GM18508 (cell line): ENCODE results near the gene FOXF2.

Experiments
- ATAC-seq: cut with Tn5 transposase; IDR thresholded peaks from one replicate; pipeline ENCODE4 v1.9.1; 2021; ENCODE audit warnings: moderate number of reproducible peaks; ENCODE audit not compliant: insufficient read depth, unreplicated experiment

The FOXF2 gene

GRCh38 chr6:1405221-1405620 is 15.8 kb downstream of the FOXF2 start:
- ATAC-seq = no peak

DNA sequence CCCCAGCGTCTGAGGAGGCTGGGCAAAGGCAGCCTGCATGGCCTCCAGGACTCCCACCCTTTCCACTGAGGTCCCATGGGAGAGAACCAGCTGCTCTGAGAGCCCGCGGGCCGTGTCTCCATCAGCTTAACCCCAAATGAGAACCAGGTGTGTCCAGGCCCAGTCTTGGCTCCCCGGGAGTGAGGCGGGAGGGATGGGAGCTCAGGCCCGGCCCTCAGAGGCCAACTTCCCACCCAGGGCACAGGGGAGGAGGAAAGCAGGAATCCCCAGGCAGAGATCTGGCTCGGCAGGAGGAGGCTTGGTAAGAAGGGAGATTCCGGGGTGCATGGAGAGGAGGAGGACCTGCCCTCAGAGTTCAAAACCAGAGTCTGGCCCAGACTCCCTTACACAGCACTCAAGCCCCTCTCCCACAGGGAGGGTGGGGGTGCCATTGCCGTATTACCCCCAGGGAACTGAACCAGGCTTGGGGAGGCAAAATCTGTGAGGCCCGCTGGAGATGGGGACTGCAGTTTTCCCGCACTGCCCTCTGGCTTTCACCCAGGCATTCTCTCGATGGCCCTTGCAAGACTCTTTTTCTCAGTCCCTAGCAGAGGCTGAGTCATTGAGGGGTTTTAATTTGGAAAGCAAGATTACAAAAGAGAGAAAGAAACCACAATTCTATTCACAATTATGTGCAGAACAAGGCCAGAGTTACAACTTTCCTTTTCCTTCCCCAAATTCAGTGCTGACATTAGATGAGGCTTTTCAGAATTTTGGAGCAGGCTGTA is 17.1 kb downstream of the FOXF2 start:
- ATAC-seq = no peak

- ATAC-seq = no peak
Measured at GRCh38 chr6:1407499-1407990, 18.2 kb downstream of the FOXF2 start.

- ATAC-seq = no peak
Measured at GRCh38 chr6:1409774-1410465, 20.5 kb downstream of the FOXF2 start.

DNA sequence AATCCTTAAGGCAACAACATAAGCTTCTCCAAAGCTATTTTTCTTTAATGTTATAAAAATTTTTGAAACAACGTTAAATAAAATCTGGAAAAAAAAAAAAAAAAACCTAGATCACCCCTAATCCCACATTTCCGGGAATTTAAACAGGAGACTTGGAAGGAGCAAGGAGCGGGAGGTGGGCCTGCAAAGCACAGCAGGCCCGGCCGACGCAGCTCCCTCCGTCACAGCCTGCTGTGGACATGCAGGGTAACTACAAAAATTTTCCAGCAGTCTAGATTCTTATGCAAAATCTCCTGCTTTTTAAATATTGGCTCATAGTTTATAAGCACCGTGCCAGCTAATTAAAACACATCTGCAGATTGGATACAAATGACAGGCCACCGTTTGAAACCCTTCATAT is 23.5 kb downstream of the FOXF2 start:
- no peak for ATAC-seq

DNA sequence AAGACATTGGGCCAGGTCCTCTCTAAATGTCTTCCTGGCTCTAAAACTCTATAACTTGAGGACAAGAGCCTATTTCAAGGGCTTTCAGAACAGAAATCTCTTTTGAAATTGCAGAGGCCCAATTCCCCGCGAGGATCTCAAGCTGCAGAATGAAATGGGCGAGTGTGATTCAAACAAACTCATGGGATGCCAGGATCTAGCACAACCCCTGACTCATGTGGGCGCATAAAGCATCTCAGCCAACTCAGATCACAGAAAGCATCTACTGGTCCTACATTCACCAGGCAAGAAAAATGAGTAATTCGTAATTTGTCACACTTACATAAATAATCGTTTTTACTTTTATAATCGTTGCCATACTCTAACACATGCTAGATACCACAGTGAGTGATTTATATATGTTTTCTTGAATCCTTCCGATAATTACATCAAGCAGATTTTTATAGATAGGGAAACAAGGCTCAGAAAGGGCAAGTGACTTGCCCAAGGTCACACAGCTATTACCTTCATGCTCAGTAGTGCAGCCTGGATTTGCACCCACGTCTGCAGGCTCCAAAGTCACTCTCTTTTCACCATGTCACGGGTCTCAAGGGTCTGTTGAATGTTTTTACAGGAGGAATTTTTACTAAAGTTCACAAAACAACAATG is 26.2 kb downstream of the FOXF2 start:
- ATAC-seq = no peak

- no peak for ATAC-seq
Measured at GRCh38 chr6:1416191-1416760, 26.9 kb downstream of the FOXF2 start.

DNA sequence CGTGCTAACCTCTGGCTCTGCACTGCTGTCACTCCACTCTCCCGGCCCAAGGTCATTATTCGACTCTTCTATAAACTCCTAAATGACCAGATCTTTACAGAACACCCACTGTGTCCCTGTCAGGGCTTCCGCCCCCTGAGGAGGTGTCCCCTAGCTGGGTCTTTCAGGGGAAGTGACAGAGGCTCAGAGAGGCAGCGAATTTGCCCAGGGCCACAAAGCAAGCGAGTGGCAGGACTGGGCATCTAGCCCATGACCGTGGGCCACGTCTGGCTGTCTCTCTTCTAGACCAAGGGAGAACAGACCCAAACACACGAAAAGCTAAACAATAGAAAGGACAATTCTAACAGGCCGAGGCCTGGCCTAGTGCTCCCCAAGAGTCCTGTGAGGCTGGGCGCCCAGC is 27.4 kb downstream of the FOXF2 start:
- no peak for ATAC-seq

DNA sequence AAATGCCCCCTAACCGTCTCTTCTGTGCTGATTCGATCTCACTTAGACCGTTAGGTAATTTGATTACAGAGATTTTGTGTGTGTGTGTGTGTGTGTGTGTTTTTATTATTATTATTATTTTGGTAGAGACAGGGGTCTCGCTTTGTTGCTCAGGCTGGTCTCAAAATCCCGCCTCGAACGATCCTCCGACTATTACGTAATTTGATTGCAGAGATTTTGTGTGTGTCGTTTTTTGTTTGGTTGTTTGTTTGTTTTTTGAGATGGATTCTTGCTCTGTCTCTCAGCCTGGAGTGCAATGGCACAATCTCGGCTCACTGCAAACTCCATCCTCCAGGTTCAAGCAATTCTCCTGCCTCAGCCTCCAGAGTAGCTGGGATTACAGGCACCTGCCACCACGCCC is 28.3 kb downstream of the FOXF2 start:
- ATAC-seq = no peak

GRCh38 chr6:1418471-1419191 is 29.3 kb downstream of the FOXF2 start:
- no peak for ATAC-seq

DNA sequence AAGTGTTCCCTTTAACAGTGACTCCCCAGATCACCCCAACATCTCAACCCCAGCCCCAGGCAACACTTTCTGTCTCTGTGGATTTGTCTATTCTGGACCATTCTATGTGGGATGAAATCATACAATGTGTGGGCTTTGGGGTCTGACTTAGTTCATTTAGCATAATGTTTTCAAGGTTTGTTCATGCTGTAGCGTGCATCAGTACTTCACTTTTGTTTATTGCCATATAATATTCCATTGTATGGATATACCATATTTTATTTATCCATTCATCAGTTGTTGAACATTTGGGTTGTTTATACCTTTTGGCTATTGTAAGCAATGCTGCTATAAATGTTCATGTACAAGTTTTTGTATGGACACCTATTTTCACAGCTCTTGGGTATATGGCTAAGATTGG is 31.0 kb downstream of the FOXF2 start:
- ATAC-seq = no peak

GRCh38 chr6:1422290-1422689 is 32.9 kb downstream of the FOXF2 start:
- no peak for ATAC-seq

DNA sequence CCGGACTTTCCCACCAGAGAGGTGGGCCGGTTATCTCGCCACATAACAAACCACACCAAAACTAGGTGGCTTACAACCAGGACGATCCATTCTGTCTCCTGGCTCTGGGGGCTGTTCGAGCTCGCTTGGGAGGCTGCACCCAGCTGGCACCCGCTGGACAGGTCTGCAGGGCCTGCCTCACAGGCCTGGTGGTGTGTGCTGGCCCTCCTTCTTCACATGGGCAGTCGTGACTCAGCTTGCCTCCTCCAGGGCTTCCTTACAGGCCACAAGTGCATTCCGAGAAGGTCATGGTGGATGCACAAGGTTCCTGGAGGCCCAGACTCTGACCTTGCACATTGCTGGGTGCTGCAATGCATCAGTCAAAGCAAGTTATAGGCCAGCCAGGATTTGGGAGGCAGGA is 34.2 kb downstream of the FOXF2 start:
- no peak for ATAC-seq

DNA sequence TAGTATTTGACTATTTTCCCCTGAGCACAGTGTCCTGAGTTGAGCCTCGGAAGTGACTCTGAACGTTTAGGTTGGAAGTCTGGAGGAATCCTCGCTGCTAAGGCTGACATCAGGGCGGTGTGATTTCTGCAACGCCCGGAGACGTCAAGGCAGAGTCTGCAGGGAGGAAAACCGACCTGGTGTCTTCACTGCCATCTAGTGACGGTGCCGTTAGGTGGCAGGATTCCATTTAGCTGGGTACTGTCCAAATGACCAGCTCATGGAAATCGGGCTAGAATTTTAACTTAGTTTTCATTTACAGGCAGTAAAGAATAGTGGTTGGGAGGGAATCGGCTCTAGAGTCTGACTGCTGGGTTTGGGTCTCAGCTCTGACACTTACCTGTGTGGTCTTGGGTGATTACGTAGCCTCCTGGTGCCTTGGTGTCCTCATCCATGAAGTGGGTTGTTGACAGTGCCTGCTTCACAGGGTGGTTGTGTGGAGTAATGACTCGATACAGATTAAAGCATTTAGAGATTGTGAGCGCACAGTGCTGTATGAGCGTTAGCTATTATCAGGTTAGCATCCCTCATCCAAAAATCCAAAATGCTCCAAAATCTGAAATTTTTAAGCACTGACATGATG is 35.0 kb downstream of the FOXF2 start:
- ATAC-seq = no peak

DNA sequence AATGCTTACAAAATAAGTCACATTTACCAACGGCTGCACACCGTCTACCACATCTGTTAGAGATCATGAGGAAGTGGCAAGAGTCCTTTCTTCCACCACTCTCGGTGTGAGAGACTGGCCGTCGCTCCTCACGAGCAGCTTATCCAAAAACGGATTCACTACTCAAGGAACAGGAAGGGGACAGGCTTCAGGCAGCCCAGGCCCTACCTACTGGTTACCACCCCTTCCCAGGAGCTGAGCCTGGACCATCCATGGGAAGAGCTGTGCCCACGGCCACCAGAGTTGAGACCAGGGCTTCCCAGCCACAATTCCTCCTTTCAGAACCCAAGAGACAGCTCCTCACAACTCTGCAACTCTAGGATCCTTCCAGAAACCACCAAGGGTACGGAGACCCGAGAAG is 37.0 kb downstream of the FOXF2 start:
- no peak for ATAC-seq

- ATAC-seq = no peak
Measured at GRCh38 chr6:1435806-1436205, 46.4 kb downstream of the FOXF2 start.

- no peak for ATAC-seq
Measured at GRCh38 chr6:1436334-1437306, 47.2 kb downstream of the FOXF2 start.

GRCh38 chr6:1437553-1438406 is 48.4 kb downstream of the FOXF2 start:
- no peak for ATAC-seq
